Measurements from ENCODE around the gene PLEKHG2. TPM values are rescaled to one million over a fixed set of nuclear protein-coding genes. Genes with fewer than 3 reads are reported as not detected.

PLEKHG2 gene
- total RNA-seq, 4 donors from 2014 or later: 6.4 to 29.9 (median 7.7) TPM

GRCh38 chr19:39434123-39435076 is 21.9 kb downstream of the PLEKHG2 start:
- no peaks in the 10 kb centered on the region for H3K27me3 ChIP-seq
- peaks cover 36% of the 10 kb centered on the region for H3K4me1 ChIP-seq
- no peak for TF ChIP-seq CTCF (IDR thresholded peaks at IDR 0.05)
- TF ChIP-seq EP300 (IDR thresholded peaks at IDR 0.05): no peak
- no peak for TF ChIP-seq POLR2AphosphoS5 (IDR thresholded peaks at IDR 0.05)
- peak overlapping the region; percentile 89 for H3K27ac ChIP-seq
- WGBS: 53% methylated on average over 10 of the region's 10 CpGs
- H3K36me3 ChIP-seq: peaks cover 32% of the 10 kb centered on the region
- DNase-seq (ENCODE audit: low spot score in 2 of 2): no peak
- H3K9me3 ChIP-seq: no peaks in the 10 kb centered on the region
- peak overlapping the region; percentile 89 for H3K4me3 ChIP-seq

DNA sequence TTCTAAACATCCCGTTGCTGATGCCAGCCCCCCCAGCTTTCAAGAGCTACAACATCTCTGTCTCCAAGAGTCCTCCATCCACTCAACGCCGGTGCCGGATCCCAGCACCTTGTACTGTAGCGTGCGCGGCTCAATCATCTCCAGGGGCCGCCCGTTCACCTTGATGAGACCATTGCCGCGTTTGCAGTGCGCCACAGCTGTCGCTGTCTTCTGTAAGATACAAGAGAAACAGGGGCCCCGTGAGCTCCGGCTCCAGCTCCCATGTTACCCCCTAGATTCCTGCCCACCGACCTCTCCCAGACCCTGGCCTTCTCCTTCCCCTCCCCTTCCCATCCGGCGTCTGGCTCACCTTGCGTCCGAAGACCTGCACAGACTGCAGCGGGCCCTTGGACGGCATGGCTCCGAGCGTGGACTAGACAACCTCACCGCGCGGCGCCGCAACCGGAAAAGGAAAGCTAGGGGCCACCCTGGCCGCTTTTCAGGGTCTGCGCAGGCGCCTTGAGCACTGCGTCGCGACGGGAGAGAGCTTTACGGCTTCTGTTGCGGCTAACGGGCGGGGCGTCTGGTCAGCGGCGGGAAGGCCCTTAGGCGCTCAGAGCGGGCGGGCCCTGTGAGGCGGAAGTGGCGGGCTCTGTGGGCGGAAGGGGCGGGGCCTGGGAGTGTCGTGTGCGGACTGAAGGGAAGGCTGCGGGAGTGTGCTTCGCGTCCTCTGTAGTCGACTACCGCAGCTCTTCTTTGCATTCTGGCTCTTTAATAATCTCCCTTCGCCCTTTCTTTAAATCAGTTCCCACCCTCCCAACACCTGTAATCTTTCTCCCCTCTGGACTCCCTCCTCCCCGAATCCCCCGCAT is 23.3 kb downstream of the PLEKHG2 start, which contains the start of gene RPS16:
TSS of gene RPS16 (minus strand) at position 451 of the 851 bp plus-strand sequence. CDS start at position 397, 54 bp downstream.
- H3K4me1 ChIP-seq: peaks cover 39% of the 10 kb centered on the region
- no peaks in the 10 kb centered on the region for H3K9me3 ChIP-seq
- H3K36me3 ChIP-seq: peaks cover 32% of the 10 kb centered on the region
- H3K27ac ChIP-seq: peak within 1 kb of the TSS; percentile 89
- DNase-seq (ENCODE audit: low spot score in 2 of 2): peak; percentile 99
- WGBS: 0% methylated on average over 31 of the region's 61 CpGs
- H3K4me3 ChIP-seq: peak within 1 kb of the TSS; percentile 89
- peak; percentile 95 to 97 (median 97) for TF ChIP-seq POLR2AphosphoS5 (IDR thresholded peaks at IDR 0.05)
- no peak for TF ChIP-seq EP300 (IDR thresholded peaks at IDR 0.05)
- peak; percentile 84 to 93 for TF ChIP-seq POLR2A (IDR thresholded peaks at IDR 0.05)
- no peaks in the 10 kb centered on the region for H3K27me3 ChIP-seq

DNA sequence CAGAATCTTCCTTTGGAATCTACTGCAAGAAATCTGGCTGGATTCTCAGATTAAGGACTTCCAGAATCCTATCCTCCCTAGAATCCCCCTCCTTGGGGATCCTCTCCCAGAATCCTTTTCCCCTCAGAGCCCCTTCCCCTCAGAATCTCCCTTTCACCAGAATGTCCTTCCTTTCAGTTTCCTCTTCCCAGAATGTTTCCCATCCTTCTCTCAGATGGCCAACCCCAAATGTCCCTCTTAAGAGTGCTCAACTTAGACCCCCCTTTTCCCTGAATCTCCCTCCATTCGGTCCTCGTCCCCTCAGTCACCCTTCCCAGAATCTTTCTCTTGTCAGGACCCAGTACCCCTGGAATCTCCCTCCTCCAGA is 23.9 kb downstream of the PLEKHG2 start:
- peak overlapping the region; percentile 82 for H3K27ac ChIP-seq
- no peaks in the 10 kb centered on the region for H3K27me3 ChIP-seq
- TF ChIP-seq POLR2AphosphoS5 (IDR thresholded peaks at IDR 0.05): no peak
- no peak for TF ChIP-seq POLR2A (IDR thresholded peaks at IDR 0.05)
- TF ChIP-seq EP300 (IDR thresholded peaks at IDR 0.05): no peak
- TF ChIP-seq CTCF (IDR thresholded peaks at IDR 0.05): no peak
- H3K9me3 ChIP-seq: no peaks in the 10 kb centered on the region
- H3K4me3 ChIP-seq: peak overlapping the region; percentile 89
- 13% methylated on average over 2 of the region's 2 CpGs for WGBS
- no peak for DNase-seq (ENCODE audit: low spot score in 2 of 2)
- peaks cover 32% of the 10 kb centered on the region for H3K36me3 ChIP-seq
- peaks cover 37% of the 10 kb centered on the region for H3K4me1 ChIP-seq

DNA sequence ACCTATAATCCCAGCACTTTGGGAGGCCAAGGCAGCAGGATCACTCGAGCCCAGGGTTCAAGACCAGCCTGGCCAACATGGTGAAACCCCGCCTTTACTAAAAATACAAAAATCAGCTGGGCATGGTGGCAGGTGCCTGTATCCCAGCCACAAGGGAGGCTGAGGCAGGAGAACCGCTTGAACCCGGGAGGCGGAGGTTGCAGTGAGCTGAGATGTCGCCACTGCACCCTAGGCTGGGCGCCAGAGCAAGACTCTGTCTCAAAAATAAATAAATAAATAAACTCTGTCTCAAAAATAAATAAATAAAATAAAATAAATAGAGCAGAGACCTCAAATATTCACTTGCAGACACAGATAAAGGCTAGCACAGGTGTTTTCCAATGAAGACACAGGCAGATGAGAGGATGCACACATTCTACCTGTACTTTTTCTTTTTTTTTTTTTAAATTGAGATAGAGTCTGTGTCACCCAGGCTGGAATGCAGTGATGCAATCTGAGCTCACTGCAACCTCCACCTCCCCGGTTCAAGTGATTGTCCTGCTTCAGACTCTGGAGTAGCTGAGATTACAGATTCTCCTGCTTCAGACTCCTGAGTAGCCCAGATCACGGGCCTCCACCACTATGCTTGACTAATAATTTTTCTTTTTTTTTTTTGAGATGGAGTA is 25.9 kb downstream of the PLEKHG2 start:
- TF ChIP-seq POLR2A (IDR thresholded peaks at IDR 0.05) (no peak), POLR2AphosphoS5 (IDR thresholded peaks at IDR 0.05) (no peak), EP300 (IDR thresholded peaks at IDR 0.05) (no peak), CTCF (IDR thresholded peaks at IDR 0.05) (no peak)

DNA sequence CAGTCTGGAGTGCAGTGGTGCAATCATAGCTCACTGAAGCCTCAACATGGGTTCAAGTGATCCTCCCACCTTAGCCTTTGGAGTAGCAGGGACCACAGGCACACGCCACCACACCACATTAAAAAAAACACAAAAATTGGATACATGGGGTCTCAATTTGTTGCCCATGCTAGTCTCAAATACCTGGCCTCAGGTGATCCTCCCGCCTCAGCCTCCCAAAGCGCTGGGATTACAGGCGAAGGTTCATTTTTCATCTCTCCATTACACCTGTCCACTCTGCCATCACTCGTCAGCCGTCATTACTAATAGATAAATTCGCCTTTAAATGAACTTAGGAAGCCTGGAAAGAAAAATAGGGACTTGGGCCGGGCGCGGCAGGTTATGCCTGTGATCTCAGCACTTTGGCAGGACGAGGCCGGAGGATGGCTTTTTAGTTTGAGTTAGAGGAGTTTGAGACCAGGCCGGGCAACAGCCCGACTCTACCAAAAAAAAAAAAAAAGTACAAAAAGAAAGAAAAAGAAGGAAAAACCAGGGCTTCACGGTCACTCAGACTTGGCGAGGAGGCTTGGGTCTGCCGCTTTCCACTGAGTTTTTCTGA is 32.2 kb downstream of the PLEKHG2 start:
- no peak for DNase-seq (ENCODE audit: low spot score in 2 of 2)
- Histone ChIP-seq H3K27me3 (no peaks in the 10 kb centered on the region), H3K4me3 (peak overlapping the region; percentile 86), H3K4me1 (peaks cover 43% of the 10 kb centered on the region), H3K9me3 (no peaks in the 10 kb centered on the region), H3K27ac (peak overlapping the region; percentile 95), H3K36me3 (peaks cover 4% of the 10 kb centered on the region)
- WGBS: 5% methylated on average over 17 of the region's 17 CpGs
- no peak for TF ChIP-seq CTCF (IDR thresholded peaks at IDR 0.05)
- TF ChIP-seq EP300 (IDR thresholded peaks at IDR 0.05): no peak
- TF ChIP-seq POLR2AphosphoS5 (IDR thresholded peaks at IDR 0.05): no peak
- TF ChIP-seq POLR2A (IDR thresholded peaks at IDR 0.05): no peak

More for the DNA sequence above, 25.9 kb downstream of the PLEKHG2 start:
- 84% methylated on average over 9 of the region's 9 CpGs for WGBS
- Histone ChIP-seq H3K4me3 (no peak overlapping the region), H3K9me3 (no peaks in the 10 kb centered on the region), H3K27me3 (no peaks in the 10 kb centered on the region), H3K4me1 (peaks cover 36% of the 10 kb centered on the region), H3K36me3 (peaks cover 14% of the 10 kb centered on the region), H3K27ac (no peak overlapping the region)
- no peak for DNase-seq (ENCODE audit: low spot score in 2 of 2)
